ENCODE measurements around the gene PLD3.

Gene PLD3

GRCh38 chr19:40371802-40372122 is 23.3 kb downstream of the PLD3 start:
- H3K27ac ChIP-seq (ENCODE audit: poor library complexity, severe bottlenecking) = no peak overlapping the region
- H3K4me1 ChIP-seq (ENCODE audit: insufficient read depth, poor library complexity, severe bottlenecking) = no peaks in the 10 kb centered on the region
- H3K9me3 ChIP-seq (ENCODE audit: severe bottlenecking) = no peaks in the 10 kb centered on the region
- TF ChIP-seq, protein P1, sequence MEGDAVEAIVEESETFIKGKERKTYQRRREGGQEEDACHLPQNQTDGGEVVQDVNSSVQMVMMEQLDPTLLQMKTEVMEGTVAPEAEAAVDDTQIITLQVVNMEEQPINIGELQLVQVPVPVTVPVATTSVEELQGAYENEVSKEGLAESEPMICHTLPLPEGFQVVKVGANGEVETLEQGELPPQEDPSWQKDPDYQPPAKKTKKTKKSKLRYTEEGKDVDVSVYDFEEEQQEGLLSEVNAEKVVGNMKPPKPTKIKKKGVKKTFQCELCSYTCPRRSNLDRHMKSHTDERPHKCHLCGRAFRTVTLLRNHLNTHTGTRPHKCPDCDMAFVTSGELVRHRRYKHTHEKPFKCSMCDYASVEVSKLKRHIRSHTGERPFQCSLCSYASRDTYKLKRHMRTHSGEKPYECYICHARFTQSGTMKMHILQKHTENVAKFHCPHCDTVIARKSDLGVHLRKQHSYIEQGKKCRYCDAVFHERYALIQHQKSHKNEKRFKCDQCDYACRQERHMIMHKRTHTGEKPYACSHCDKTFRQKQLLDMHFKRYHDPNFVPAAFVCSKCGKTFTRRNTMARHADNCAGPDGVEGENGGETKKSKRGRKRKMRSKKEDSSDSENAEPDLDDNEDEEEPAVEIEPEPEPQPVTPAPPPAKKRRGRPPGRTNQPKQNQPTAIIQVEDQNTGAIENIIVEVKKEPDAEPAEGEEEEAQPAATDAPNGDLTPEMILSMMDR (IDR thresholded peaks at IDR 0.05; ENCODE audit: poor library complexity, severe bottlenecking) = no peak
- H3K27me3 ChIP-seq (ENCODE audit: insufficient read depth, poor library complexity, severe bottlenecking) = no peaks in the 10 kb centered on the region
- DNase-seq (ENCODE audit: low spot score) (no peak), ATAC-seq (ENCODE audit: low read depth) (no peak)
- no peak overlapping the region for H3K4me3 ChIP-seq (ENCODE audit: severe bottlenecking)
- peaks cover 12% of the 10 kb centered on the region for H3K36me3 ChIP-seq (ENCODE audit: low read depth)

DNA sequence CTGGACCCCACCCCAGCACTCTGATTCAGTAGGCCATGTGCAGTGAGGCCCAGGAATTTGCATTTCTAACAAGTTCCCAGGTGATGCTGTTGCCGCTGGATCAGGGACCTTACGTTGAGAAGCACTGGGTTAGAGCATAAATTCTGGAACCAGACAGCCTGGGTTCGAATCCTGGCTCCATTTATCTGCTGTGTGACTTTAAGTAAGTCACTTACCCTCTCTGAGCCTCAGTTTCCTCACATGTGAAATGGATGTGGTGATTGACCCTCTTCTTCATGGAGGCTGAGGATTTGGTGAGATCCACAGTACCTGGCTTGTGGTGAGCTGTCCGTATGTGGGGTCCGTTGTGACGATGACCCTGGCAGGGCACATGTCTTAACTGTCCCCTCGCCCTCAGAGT is 25.6 kb downstream of the PLD3 start:
- Histone ChIP-seq H3K4me3 (ENCODE audit: severe bottlenecking) (no peak overlapping the region), H3K9me3 (ENCODE audit: severe bottlenecking) (no peaks in the 10 kb centered on the region), H3K36me3 (ENCODE audit: low read depth) (peaks cover 3% of the 10 kb centered on the region; the same call in 1 of the 2 replicates), H3K4me1 (ENCODE audit: insufficient read depth, poor library complexity, severe bottlenecking) (no peaks in the 10 kb centered on the region), H3K27me3 (ENCODE audit: insufficient read depth, poor library complexity, severe bottlenecking) (no peaks in the 10 kb centered on the region), H3K27ac (ENCODE audit: poor library complexity, severe bottlenecking) (no peak overlapping the region)
- ATAC-seq (ENCODE audit: low read depth) = no peak
- DNase-seq (ENCODE audit: low spot score) = no peak
- TF ChIP-seq, protein P1 (IDR thresholded peaks at IDR 0.05; ENCODE audit: poor library complexity, severe bottlenecking) = no peak

GRCh38 chr19:40376286-40376862 is 27.9 kb downstream of the PLD3 start:
- Histone ChIP-seq H3K27me3 (ENCODE audit: insufficient read depth, poor library complexity, severe bottlenecking) (no peaks in the 10 kb centered on the region), H3K27ac (ENCODE audit: poor library complexity, severe bottlenecking) (no peak overlapping the region), H3K9me3 (ENCODE audit: severe bottlenecking) (no peaks in the 10 kb centered on the region), H3K4me3 (ENCODE audit: severe bottlenecking) (no peak overlapping the region), H3K4me1 (ENCODE audit: insufficient read depth, poor library complexity, severe bottlenecking) (no peaks in the 10 kb centered on the region), H3K36me3 (ENCODE audit: low read depth) (peaks cover 3% of the 10 kb centered on the region; the same call in 1 of the 2 replicates)
- ATAC-seq (ENCODE audit: low read depth) (no peak), DNase-seq (ENCODE audit: low spot score) (no peak)
- TF ChIP-seq, protein P1 (IDR thresholded peaks at IDR 0.05; ENCODE audit: poor library complexity, severe bottlenecking) = no peak

- H3K27me3 ChIP-seq (ENCODE audit: insufficient read depth, poor library complexity, severe bottlenecking) = no peaks in the 10 kb centered on the region
- no peak overlapping the region for H3K27ac ChIP-seq (ENCODE audit: poor library complexity, severe bottlenecking)
- no peaks in the 10 kb centered on the region for H3K9me3 ChIP-seq (ENCODE audit: severe bottlenecking)
- DNase-seq (ENCODE audit: low spot score) (no peak), ATAC-seq (ENCODE audit: low read depth) (no peak)
- no peak overlapping the region for H3K4me3 ChIP-seq (ENCODE audit: severe bottlenecking)
- H3K36me3 ChIP-seq (ENCODE audit: low read depth) = peaks cover 2% of the 10 kb centered on the region; the same call in 1 of the 2 replicates
- TF ChIP-seq, protein P1 (IDR thresholded peaks at IDR 0.05; ENCODE audit: poor library complexity, severe bottlenecking) = no peak
- H3K4me1 ChIP-seq (ENCODE audit: insufficient read depth, poor library complexity, severe bottlenecking) = no peaks in the 10 kb centered on the region
Observed at GRCh38 chr19:40377876-40378385, 29.4 kb downstream of the PLD3 start.

GRCh38 chr19:40378509-40378908 is 30.0 kb downstream of the PLD3 start:
- TF ChIP-seq, protein P1 (IDR thresholded peaks at IDR 0.05; ENCODE audit: poor library complexity, severe bottlenecking) = no peak
- no peak for DNase-seq (ENCODE audit: low spot score)
- no peak overlapping the region for H3K4me3 ChIP-seq (ENCODE audit: severe bottlenecking)
- H3K27me3 ChIP-seq (ENCODE audit: insufficient read depth, poor library complexity, severe bottlenecking) = no peaks in the 10 kb centered on the region
- no peak overlapping the region for H3K27ac ChIP-seq (ENCODE audit: poor library complexity, severe bottlenecking)
- H3K9me3 ChIP-seq (ENCODE audit: severe bottlenecking) = no peaks in the 10 kb centered on the region
- H3K4me1 ChIP-seq (ENCODE audit: insufficient read depth, poor library complexity, severe bottlenecking) = no peaks in the 10 kb centered on the region
- ATAC-seq (ENCODE audit: low read depth) = no peak
- H3K36me3 ChIP-seq (ENCODE audit: low read depth) = no peaks in the 10 kb centered on the region; the same call in 1 of the 2 replicates
